GM18873 (cell line): ENCODE measurements around the gene CAB39.
A peak's percentile ranks its signal among the peaks of the same experiment; 100 is the strongest.

Experiments used
- ATAC-seq: cut with Tn5 transposase; IDR thresholded peaks from one replicate; pipeline ENCODE4 v1.9.1; 2021; ENCODE audit warnings: mild to moderate bottlenecking, moderate library complexity, moderate number of reproducible peaks; ENCODE audit not compliant: unreplicated experiment, low FRiP score

Gene CAB39

GRCh38 chr2:230843132-230843531, 130.5 kb downstream of the CAB39 start:
- no peak for ATAC-seq

DNA sequence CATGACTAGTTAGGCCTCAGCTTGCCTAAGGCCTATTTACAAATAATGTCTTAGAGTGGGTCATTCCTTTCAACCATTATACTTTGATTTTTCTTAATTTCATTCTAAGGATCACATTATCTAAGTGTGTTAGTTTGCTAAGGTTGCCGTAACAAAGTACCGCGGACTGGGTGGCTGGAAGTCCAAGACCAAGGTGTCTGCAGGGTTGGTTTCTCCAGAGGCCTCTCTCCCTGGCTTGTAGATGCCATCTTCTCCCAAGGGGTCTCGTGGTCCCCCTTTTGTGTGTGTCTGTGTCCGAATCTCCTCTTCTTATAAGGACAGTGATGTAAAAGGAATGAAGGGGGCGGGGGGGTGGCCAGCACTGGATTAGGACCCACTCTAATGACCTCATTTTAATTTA, 133.7 kb downstream of the CAB39 start:
- no peak for ATAC-seq

DNA sequence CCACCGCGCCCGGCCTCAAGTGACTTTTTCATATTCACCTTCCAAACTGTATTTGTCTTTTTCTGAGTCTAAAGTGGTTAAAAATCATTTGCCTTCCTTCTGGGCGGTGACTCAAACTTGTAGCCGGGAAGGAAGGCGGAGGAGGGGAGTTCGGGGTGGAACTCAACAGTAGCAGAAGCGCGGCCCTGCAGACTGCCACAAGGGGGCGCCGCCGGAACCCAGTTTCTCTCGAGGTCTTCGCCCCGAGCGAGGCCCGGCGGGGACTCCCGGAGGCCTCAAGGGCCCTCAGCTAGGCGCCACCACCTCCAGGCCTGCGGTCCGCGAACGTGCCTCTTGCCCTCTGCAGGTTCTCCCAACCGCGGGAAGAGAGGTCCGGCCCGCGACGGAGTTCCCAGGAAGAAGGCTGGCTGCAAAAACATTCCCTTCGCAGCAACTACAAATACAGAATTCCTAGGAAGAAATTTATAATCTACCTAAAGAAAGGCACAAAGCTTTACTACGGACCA, 135.3 kb downstream of the CAB39 start:
- peak; percentile 75 for ATAC-seq

GRCh38 chr2:230849633-230850357, 137.2 kb downstream of the CAB39 start:
- no peak for ATAC-seq

DNA sequence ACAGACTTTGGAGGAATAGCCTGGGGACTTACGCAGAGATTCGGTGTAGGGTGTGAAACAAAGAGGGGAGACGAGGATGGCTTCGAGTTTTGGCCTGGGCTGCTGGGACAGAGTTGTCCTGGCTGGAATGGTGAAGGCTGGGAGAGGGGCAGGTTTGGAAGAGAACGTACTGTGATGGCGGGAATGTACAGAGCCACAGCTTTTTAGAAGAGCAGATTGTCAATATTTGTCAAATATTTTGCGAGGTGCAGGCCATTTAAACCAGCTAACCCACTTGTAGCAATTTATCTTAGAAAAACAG, 137.7 kb downstream of the CAB39 start:
- no peak for ATAC-seq

GRCh38 chr2:230852113-230852512, 139.5 kb downstream of the CAB39 start:
- ATAC-seq = no peak

GRCh38 chr2:230861552-230862255, 149.1 kb downstream of the CAB39 start:
- ATAC-seq = no peak

GRCh38 chr2:230862292-230862691, 149.7 kb downstream of the CAB39 start:
- ATAC-seq = no peak

- no peak for ATAC-seq
These were observed 150.4 kb downstream of the CAB39 start for GRCh38 chr2:230863031-230863430.

DNA sequence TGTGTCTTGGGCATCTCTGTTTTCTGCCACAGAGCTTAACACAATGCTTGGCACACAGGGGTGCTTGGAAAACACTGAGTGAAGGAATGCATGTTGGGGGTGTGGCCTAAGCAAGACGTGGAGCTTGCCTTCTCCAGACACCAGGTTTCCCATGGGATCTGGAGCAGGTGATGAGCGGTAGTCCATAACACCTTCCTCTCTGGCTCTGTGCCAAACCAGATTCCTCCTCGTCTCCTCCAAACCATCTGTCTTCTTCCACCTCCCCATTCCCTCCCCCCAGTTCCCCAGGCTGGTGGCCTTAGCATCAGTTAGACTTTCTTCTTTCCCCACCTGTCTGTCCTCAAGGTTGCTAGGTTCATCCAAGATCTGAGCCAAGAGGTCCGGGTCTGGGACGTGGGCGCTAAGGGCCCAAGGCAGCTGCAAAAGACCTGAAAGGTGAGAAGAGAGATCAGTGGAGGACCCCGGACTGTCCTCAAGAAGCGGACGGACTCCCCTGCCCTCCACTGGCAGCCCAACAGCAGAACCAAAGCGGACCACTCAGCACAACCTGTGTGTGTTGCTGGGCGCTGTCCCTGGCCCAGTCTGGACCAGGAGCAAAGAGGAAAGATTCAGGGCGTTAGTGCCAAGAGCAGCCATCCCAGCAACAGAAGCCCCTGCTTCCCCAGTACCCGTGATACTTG, 150.9 kb downstream of the CAB39 start:
- ATAC-seq = no peak

- ATAC-seq = no peak
These were observed 151.5 kb downstream of the CAB39 start for GRCh38 chr2:230864122-230864604.

DNA sequence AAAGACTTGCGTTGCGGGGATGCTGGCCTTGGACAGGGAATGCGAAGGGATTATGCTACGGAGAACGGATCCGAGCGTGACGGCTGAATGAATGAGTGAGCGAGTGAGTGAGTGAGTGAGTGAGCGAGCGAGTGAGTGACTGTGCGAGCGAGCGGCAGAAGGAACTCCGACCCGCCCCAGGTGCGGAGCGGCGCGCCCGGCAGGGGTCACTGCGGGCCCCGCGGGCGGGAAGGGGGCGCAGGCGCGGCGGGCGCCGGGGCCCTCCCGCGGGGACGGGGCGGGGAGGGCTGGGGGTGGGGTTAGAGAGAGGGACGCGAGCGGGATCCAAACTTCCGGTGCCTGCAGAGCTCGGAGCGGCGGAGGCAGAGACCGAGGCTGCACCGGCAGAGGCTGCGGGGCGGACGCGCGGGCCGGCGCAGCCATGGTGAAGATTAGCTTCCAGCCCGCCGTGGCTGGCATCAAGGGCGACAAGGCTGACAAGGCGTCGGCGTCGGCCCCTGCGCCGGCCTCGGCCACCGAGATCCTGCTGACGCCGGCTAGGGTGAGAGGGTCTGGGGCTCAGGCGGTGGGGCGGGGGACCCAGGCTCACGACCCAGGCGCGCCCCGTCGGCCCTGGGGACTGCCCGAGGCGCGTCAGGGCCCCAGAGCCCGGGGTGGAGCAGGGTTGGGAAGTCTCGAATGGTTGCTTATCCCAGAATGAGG, 152.1 kb downstream of the CAB39 start, which contains the start of gene ITM2C:
Gene ITM2C, plus strand, starts transcription at position 338 of the 702 bp plus-strand sequence. Its CDS starts 84 bp downstream, at position 422.
- peak; percentile 51 for ATAC-seq

DNA sequence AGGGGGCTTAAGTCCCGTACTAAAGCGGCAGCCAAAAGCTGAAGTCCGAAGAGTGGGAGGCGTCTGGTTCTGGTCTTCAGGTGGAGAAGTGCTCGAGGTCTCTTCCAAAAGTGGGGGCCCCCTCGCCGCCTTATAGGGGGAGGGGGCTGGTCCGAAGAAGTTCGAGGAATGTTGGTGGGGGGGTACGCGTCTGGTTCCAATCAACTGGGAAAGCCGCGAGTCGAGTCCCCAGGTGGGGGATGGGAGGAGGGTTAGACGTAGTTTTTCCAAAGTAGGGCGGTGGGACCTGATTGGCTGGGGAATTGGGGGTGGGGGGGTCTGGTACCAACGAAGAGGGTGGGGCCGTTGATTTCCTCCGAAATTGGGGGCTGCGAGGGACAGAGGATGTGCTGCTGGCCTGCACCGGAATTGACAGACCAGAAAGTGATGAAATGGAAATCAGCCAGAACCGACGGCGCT, 152.7 kb downstream of the CAB39 start:
- no peak for ATAC-seq

- no peak for ATAC-seq
These were observed 153.4 kb downstream of the CAB39 start for GRCh38 chr2:230865766-230866755.

GRCh38 chr2:230866756-230867523, 154.3 kb downstream of the CAB39 start:
- ATAC-seq = no peak

GRCh38 chr2:230868161-230868946, 155.7 kb downstream of the CAB39 start:
- ATAC-seq = no peak

DNA sequence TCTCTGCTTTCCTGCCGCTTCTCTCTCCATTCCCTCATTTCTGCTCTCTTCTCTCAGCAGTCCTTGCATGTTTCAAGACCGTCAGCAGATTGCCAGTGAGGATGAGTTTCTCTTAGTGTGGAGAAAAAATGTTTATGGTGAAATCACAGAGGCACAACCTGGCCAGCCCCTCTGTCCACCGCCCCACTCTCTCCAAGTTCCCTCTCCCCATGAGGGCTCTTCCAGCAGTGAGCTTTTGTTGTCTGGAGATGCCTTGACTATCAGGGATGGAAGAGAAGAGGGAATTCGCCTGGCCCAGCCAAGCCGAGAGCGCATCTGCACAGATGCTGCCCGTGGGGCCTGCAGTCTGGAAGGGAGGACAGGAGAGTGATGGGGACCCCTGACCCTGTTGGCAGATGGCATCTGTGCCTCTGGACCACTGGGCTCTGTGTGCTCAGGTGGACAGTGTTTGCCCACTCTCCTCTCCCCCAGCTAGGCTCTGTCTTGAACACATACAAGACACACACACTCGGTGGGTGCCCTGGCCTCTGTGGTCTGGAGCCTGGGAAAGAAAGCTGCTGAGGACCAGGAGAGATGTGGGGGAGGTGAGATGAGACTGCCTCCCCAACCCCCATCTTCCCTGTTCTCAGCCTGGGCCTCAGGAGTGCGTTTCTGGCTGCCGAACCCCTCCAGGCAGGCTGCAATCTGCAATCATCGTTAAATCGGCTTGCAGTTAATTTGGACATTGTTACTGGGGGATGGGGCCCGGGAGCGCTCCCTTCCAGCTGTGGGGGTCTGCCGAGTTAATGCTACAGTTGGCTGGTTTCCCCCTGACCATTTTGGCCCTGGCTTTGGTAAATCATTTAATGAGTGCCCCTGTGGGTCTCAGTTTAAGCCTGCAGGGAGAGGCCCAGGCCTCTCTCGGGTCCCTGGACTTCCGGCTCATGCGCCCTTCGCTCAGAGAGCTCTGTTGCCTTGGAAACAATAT, 156.6 kb downstream of the CAB39 start:
- no peak for ATAC-seq
